ENCODE results near the gene PIK3R1. TPM values are rescaled to one million over a fixed set of nuclear protein-coding genes. Genes with fewer than 3 reads are reported as not detected.

PIK3R1 gene
- total RNA-seq, 2 experiments from 2014 or later, result 75.6 to 97.0 TPM

DNA sequence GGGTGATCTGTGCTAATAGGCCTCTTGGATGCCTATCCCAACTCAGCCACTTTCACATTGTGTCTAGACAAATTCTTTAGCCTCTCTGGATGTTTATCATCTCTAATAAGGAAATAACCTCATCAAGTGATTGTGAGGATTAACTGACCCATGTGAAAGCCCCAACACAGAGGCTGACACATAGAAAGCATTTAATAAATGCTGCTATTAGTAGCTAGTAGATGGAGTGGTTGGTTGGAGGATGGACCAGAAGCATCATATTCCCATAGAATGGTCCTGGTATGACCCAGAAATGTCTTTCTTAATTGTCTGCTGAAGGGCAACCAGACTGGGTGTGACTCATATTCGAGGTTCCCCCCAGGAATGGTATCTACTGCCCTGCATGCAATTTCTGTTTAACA is 124.4 kb downstream of the PIK3R1 start:
- Mint-ChIP-seq H3K27me3 (peaks cover 4% of the 10 kb centered on the region), H3K36me3 (ENCODE audit: low read depth) (peaks cover 1% of the 10 kb centered on the region), H3K9me3 (no peaks in the 10 kb centered on the region), H3K4me3 (no peak overlapping the region), H3K4me1 (peaks cover 17% of the 10 kb centered on the region), H3K27ac (no peak overlapping the region)
- CTCF ChIA-PET, result interaction anchor here (0.8 to 1.4 kb wide), 2 partner anchors 9 kb away, joined by 3 to 4 read pairs; no protein-coding TSS in a partner anchor
- POLR2A ChIA-PET, result no interaction called here
- DNase-seq, result no peak

DNA sequence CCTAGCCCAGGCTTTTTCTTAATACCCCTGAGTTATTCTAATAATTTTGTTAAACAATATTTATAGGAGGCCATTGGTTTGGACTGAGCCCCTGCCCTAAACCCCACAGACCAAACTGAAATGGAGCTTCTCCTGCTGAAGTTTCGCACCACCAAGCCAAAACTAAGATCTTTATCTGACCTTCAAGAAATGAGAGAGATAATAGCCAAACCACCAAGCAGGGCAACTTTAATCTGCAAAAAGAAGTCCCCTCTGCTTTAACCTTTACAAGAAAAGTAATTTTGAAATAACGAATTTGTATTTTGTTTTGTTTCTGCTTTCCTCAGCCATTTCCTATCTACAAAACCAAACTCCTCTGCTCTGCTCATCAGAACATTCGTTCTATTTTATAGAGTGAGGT is 125.5 kb downstream of the PIK3R1 start:
- H3K4me3 Mint-ChIP-seq, result no peak overlapping the region
- H3K27ac Mint-ChIP-seq, result no peak overlapping the region
- H3K9me3 Mint-ChIP-seq, result peaks cover under 1% of the 10 kb centered on the region
- H3K27me3 Mint-ChIP-seq, result peaks cover 4% of the 10 kb centered on the region
- ChIA-PET POLR2A (no interaction called here), CTCF (interaction anchor here (1.4 kb wide), 1 partner anchor 10 kb away, joined by 3 read pairs; no protein-coding TSS in a partner anchor)
- no peak for DNase-seq
- H3K36me3 Mint-ChIP-seq (ENCODE audit: low read depth), result peaks cover 1% of the 10 kb centered on the region
- H3K4me1 Mint-ChIP-seq, result peaks cover 21% of the 10 kb centered on the region

DNA sequence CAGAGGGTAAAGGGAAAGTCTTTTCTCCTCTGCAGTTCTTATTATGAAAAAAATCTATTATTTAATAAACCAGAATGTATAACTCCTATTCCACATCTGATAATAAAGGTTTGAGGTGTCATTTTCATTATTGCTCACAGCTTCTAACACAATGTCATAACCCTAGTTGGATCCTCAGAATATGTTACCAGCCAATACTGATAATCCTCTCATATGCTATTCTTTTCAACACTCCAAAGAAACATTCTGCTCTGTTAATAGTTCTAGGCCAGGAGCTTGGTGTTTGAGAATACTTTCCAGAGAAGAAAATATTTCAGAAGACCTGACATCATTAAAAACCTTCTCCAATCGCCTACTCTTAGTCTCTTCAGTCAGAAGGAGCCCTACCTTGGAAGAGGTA is 127.1 kb downstream of the PIK3R1 start:
- peaks cover 8% of the 10 kb centered on the region for H3K9me3 Mint-ChIP-seq
- H3K36me3 Mint-ChIP-seq (ENCODE audit: low read depth), result peaks cover 1% of the 10 kb centered on the region
- peaks cover 4% of the 10 kb centered on the region for H3K27me3 Mint-ChIP-seq
- no peak for DNase-seq
- ChIA-PET POLR2A (no interaction called here), CTCF (interaction anchor here (1.0 to 1.3 kb wide), 3 partner anchors 9 to 42 kb away, joined by 3 to 5 read pairs (median 3); no protein-coding TSS in a partner anchor)
- H3K4me1 Mint-ChIP-seq, result peaks cover 24% of the 10 kb centered on the region
- H3K4me3 Mint-ChIP-seq, result no peak overlapping the region
- no peak overlapping the region for H3K27ac Mint-ChIP-seq

DNA sequence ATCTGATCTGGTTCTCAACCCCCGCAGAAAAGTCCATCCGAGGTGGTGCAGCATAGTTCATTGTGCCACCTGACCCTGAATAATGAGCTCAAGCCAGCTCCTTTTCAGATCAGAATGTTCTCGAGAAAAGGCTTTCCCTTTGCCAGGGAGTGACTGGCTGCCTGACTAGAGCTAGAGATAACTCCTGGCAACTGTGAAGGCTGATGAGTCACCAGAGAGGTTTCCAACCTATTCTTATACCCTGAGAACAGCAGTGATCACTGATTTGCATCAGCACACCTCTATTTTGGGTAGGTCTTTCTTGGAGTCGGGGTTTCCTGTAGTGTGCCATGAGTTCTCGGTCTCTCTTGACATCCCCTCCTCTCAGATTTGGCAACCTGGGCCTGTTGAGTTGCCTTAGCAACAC is 127.9 kb downstream of the PIK3R1 start:
- POLR2A ChIA-PET, result no interaction called here
- CTCF ChIA-PET, result interaction anchor here (0.6 to 1.3 kb wide), 5 partner anchors 9 to 41 kb away, joined by 3 to 5 read pairs (median 3); no protein-coding TSS in a partner anchor
- Mint-ChIP-seq H3K36me3 (ENCODE audit: low read depth) (peaks cover 1% of the 10 kb centered on the region), H3K4me3 (no peak overlapping the region), H3K27ac (no peak overlapping the region), H3K9me3 (peaks cover 13% of the 10 kb centered on the region), H3K4me1 (peaks cover 25% of the 10 kb centered on the region), H3K27me3 (peaks cover 4% of the 10 kb centered on the region)
- DNase-seq, result no peak

DNA sequence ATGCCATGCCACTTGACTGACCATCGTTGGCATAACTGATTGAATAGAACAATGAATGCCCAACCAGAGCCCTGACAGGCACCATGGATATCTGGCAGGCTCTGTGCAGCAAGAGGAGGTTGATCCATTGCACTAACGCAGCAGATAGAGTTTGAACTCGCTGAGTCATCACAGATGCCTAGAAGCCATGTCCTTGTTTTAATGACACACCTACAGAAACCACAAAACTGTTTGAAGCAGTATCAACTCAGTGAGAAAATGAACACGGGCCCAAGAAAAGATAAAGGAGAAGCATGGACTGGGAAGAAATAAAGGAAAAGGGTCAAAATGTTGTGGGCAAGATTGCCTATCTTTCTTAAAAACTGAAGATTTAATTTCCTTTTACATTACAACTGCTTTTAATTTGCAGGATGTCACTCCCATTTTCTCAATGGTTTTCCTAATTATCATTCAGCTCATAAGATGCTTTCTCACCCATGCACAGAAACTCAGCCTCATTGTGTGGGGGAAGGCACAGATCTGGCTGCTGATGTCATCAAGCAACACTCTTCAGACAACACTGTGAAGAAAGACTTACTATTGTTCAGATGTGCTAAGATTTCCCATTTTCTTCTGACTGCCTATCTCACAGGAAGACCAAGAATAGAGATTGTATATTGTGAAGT is 129.0 kb downstream of the PIK3R1 start:
- CTCF ChIA-PET, result interaction anchor here (0.6 kb wide), 1 partner anchor 104 kb away, joined by 3 read pairs; no protein-coding TSS in a partner anchor
- POLR2A ChIA-PET, result no interaction called here
- H3K36me3 Mint-ChIP-seq (ENCODE audit: low read depth), result peaks cover 1% of the 10 kb centered on the region
- no peak overlapping the region for H3K27ac Mint-ChIP-seq
- peaks cover 13% of the 10 kb centered on the region for H3K9me3 Mint-ChIP-seq
- no peak overlapping the region for H3K4me3 Mint-ChIP-seq
- no peak for DNase-seq
- peaks cover 2% of the 10 kb centered on the region for H3K27me3 Mint-ChIP-seq
- H3K4me1 Mint-ChIP-seq, result peaks cover 25% of the 10 kb centered on the region

DNA sequence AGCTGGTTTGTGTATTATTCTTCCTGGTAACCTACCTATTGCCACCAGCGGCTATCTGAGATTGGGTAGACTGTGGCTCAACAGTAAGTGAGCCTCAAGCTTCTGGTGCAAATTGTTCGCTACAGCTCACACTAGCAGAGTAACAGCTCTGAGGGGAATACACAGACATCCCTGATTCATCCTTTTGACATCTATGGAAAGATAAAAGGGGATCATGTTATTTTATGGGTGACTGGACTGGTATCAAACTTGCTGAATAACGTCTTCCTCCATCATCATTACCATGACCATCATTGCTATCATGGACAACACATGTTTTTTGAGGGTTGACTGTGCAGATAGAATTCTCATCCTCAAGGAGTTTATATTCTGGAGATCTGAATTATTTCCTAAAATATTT is 129.6 kb downstream of the PIK3R1 start:
- no peak for DNase-seq
- no peak overlapping the region for H3K27ac Mint-ChIP-seq
- H3K9me3 Mint-ChIP-seq, result peaks cover 13% of the 10 kb centered on the region
- H3K4me1 Mint-ChIP-seq, result peaks cover 25% of the 10 kb centered on the region
- peaks cover 1% of the 10 kb centered on the region for H3K36me3 Mint-ChIP-seq (ENCODE audit: low read depth)
- ChIA-PET CTCF (interaction anchor here (0.6 kb wide), 1 partner anchor 104 kb away, joined by 3 read pairs; no protein-coding TSS in a partner anchor), POLR2A (no interaction called here)
- H3K4me3 Mint-ChIP-seq, result no peak overlapping the region
- H3K27me3 Mint-ChIP-seq, result peaks cover 2% of the 10 kb centered on the region

DNA sequence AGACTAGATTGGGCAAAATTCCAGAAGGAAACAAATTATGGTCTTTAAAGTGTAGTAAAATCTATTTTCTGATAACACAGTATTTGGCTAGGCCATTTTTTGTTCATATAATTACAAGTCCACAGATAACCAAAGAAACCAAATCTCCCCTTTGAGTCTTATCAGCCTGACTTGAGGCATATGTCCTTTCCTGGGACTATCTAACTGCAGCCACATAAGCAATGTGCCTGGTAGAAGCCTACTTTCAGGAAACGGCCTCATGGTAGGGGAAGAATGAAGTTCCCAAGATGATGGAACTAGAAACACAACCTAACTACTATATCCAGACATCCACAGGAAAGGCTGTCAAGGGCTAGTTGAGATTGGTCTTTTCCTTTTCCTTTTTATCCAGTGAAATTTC is 130.0 kb downstream of the PIK3R1 start:
- H3K36me3 Mint-ChIP-seq (ENCODE audit: low read depth), result peaks cover 1% of the 10 kb centered on the region
- no peak overlapping the region for H3K27ac Mint-ChIP-seq
- POLR2A ChIA-PET, result no interaction called here
- CTCF ChIA-PET, result interaction anchor here (0.5 to 1.4 kb wide), 2 partner anchors 13 to 36 kb away, joined by 3 read pairs; no protein-coding TSS in a partner anchor
- H3K4me1 Mint-ChIP-seq, result peaks cover 25% of the 10 kb centered on the region
- H3K27me3 Mint-ChIP-seq, result peaks cover 2% of the 10 kb centered on the region
- H3K4me3 Mint-ChIP-seq, result no peak overlapping the region
- peaks cover 13% of the 10 kb centered on the region for H3K9me3 Mint-ChIP-seq
- DNase-seq, result no peak

DNA sequence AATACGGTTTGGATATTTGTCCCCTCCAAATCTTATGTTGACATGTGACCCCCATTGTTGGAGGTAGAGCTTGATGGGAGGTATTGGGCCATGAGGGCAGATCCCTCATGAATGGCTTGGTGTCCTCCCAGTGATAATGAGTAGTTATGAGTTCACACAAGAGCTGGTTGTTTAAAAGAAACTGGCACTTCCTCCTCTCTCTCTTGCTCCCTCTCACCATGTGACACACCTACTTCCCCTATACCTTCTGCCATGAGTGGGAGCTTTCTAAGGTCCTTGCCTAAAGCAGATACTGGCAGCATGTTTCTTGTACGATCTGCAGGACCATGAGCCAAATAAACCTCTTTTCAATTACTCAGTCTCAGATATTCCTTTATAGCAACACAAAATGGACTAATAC is 132.0 kb downstream of the PIK3R1 start:
- no peak overlapping the region for H3K4me3 Mint-ChIP-seq
- POLR2A ChIA-PET, result no interaction called here
- no peaks in the 10 kb centered on the region for H3K27me3 Mint-ChIP-seq
- H3K27ac Mint-ChIP-seq, result no peak overlapping the region
- no peak for DNase-seq
- peaks cover 1% of the 10 kb centered on the region for H3K36me3 Mint-ChIP-seq (ENCODE audit: low read depth)
- peaks cover 25% of the 10 kb centered on the region for H3K4me1 Mint-ChIP-seq
- peaks cover 13% of the 10 kb centered on the region for H3K9me3 Mint-ChIP-seq
- CTCF ChIA-PET, result interaction anchor here (0.7 kb wide), 1 partner anchor 12 kb away, joined by 3 read pairs; no protein-coding TSS in a partner anchor

DNA sequence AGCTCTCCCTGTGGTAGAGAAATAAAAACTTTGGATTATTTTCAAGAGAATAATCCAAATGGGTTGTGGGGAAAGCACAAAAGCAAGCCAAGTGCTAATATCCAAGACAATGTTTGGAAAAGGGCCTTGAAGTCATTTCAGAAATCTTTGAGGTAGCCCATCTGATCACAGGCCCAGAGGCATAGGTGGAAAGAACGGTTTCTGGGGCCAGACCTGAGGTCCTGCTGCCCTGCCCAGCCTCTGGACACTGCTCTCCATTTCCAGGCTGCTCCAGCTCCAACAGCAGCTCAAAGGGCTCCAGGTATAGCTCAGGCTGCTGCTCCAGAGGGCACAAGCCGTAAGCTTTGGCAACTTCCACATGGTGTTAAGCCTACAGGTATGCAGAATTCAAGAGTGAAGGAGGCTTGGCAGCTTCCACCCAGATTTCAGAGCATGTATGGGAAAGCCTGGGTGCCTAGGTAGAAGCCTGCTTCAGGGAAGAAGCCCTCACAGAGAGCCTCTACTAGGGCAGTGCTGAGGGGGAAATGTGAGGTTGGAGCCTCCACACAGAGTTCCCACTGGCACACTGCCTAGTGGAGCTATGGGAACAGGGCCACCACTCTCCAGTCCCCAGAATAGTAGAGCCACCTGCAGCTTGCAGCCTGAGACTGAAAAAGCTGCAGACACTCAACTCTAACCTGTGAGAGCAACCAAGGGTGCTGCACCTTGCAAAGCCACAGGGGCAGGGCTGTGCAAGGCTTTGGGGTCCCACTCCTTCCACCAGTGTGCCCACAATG is 133.1 kb downstream of the PIK3R1 start:
- peaks cover 13% of the 10 kb centered on the region for H3K9me3 Mint-ChIP-seq
- POLR2A ChIA-PET, result no interaction called here
- no peak overlapping the region for H3K4me3 Mint-ChIP-seq
- H3K27me3 Mint-ChIP-seq, result no peaks in the 10 kb centered on the region
- DNase-seq, result no peak
- CTCF ChIA-PET, result interaction anchor here (0.9 to 1.9 kb wide), 3 partner anchors 9 to 11 kb away, joined by 3 to 5 read pairs (median 4); no protein-coding TSS in a partner anchor
- H3K4me1 Mint-ChIP-seq, result peaks cover 19% of the 10 kb centered on the region
- peaks cover 1% of the 10 kb centered on the region for H3K36me3 Mint-ChIP-seq (ENCODE audit: low read depth)
- H3K27ac Mint-ChIP-seq, result no peak overlapping the region

DNA sequence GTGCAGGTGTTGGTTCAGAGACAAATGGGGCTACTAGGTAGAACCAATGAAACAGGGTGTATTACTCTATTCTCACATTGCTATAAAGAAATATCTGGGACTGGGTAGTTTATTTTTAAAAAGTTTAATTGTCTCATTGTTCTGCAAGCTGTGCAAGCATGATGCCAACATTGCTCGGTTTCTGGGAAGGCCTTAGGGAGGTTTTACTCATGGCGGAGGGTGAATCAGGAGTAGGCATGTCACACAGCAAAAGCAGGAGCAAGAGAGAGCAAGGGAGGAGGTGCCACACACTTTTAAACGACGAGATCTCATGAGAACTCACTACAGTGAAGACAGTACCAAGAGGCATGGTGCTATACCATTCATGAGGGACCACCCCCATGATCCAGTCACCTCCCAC is 134.6 kb downstream of the PIK3R1 start:
- no peak overlapping the region for H3K27ac Mint-ChIP-seq
- ChIA-PET POLR2A (no interaction called here), CTCF (interaction anchor here (1.4 to 1.9 kb wide), 2 partner anchors 10 to 17 kb away, joined by 5 to 7 read pairs; no protein-coding TSS in a partner anchor)
- H3K9me3 Mint-ChIP-seq, result peaks cover 13% of the 10 kb centered on the region
- no peak overlapping the region for H3K4me3 Mint-ChIP-seq
- H3K27me3 Mint-ChIP-seq, result no peaks in the 10 kb centered on the region
- no peaks in the 10 kb centered on the region for H3K36me3 Mint-ChIP-seq (ENCODE audit: low read depth)
- H3K4me1 Mint-ChIP-seq, result peaks cover 7% of the 10 kb centered on the region
- DNase-seq, result no peak
